ENCODE data around the gene WDR37.

The WDR37 gene

GRCh38 chr10:1094112-1095057, 38.2 kb downstream of the WDR37 start:
- DNase-seq (ENCODE audit: insufficient read length, low spot score) (no peak), FAIRE-seq (no peak)
- TF ChIP-seq, protein P1, sequence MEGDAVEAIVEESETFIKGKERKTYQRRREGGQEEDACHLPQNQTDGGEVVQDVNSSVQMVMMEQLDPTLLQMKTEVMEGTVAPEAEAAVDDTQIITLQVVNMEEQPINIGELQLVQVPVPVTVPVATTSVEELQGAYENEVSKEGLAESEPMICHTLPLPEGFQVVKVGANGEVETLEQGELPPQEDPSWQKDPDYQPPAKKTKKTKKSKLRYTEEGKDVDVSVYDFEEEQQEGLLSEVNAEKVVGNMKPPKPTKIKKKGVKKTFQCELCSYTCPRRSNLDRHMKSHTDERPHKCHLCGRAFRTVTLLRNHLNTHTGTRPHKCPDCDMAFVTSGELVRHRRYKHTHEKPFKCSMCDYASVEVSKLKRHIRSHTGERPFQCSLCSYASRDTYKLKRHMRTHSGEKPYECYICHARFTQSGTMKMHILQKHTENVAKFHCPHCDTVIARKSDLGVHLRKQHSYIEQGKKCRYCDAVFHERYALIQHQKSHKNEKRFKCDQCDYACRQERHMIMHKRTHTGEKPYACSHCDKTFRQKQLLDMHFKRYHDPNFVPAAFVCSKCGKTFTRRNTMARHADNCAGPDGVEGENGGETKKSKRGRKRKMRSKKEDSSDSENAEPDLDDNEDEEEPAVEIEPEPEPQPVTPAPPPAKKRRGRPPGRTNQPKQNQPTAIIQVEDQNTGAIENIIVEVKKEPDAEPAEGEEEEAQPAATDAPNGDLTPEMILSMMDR (IDR thresholded peaks at IDR 0.05; ENCODE audit: insufficient read depth, missing control alignments) = no peak

GRCh38 chr10:1095498-1095897, 39.3 kb downstream of the WDR37 start:
- no peak for FAIRE-seq
- TF ChIP-seq, protein P1 (IDR thresholded peaks at IDR 0.05; ENCODE audit: insufficient read depth, missing control alignments) = no peak
- no peak for DNase-seq (ENCODE audit: insufficient read length, low spot score)

GRCh38 chr10:1096287-1096889, 40.2 kb downstream of the WDR37 start:
- FAIRE-seq = no peak
- no peak for DNase-seq (ENCODE audit: insufficient read length, low spot score)
- TF ChIP-seq, protein P1 (IDR thresholded peaks at IDR 0.05; ENCODE audit: insufficient read depth, missing control alignments) = no peak

DNA sequence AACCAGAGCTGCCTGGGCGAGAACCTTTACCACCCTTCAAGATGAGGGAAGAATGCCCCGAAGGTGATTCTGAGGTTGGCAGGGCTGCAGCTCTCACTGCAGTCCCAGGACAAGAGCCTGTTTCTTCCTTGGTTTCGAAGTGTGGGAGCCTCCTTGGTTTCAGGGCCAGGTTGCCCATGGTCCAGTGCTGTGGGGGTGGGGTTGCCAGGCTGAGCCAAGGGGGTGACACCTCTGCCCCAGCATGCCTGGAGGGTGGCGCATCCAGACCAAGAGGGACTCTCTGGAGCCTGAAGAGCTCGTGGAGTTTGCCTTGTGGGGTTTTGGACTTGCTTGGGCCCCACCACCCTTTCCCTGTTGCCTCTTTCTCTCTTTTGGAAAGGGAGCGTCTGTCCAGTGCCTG, 41.3 kb downstream of the WDR37 start:
- FAIRE-seq (no peak), DNase-seq (ENCODE audit: insufficient read length, low spot score) (no peak)
- TF ChIP-seq, protein P1 (IDR thresholded peaks at IDR 0.05; ENCODE audit: insufficient read depth, missing control alignments) = no peak

- DNase-seq (ENCODE audit: insufficient read length, low spot score) (no peak), FAIRE-seq (no peak)
- TF ChIP-seq, protein P1 (IDR thresholded peaks at IDR 0.05; ENCODE audit: insufficient read depth, missing control alignments) = no peak
Measured at GRCh38 chr10:1100143-1100542, 44.0 kb downstream of the WDR37 start.

DNA sequence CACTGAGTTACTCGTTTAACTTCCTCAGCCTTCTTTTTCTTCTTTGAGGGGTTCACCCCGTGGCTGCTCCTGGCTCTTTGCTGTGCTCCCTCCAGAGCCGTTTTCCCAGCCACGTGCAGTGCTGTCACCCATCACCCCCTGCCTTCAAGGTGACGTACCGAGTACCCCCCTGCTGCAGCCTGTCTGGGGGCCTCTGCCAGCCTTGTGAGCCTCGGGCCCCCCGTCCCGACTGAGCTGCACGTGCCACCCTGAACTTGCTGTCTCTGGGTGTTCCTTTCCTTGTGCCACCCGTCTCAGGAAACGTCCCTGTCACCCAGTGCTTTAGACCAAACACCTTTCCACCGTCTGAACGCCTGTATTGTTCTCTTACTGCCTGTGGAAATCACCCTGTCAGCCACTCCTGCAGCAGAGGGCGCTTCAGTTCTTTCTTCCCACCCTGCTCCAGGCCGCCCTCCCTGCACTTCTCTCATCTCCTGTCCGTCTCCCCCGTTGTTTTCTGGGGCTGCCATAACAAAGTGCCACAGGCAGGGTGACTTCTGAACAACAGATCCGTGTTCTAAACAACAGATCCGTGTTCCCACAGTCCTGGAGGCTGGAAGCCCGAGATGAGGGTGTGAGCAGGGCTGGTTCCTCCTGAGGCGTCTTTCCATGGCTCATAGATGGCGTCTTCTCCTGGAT, 44.6 kb downstream of the WDR37 start:
- TF ChIP-seq, protein P1 (IDR thresholded peaks at IDR 0.05; ENCODE audit: insufficient read depth, missing control alignments) = no peak
- no peak for FAIRE-seq
- no peak for DNase-seq (ENCODE audit: insufficient read length, low spot score)

Measured in D721Med (cell line).